ENCODE results near the gene IFRD2. TPM values are rescaled to one million over a fixed set of nuclear protein-coding genes. Genes with fewer than 3 reads are reported as not detected.

Gene IFRD2
- total and polyA plus RNA-seq, 2 of the 13 experiments (the other 11 are each of a cell fraction or from before 2014, with no cell fraction given), result 32.8 to 96.1 TPM

- peak; percentile 74 for TF ChIP-seq MNT (IDR thresholded peaks at IDR 0.05)
- TF ChIP-seq GTF2F1 (IDR thresholded peaks at IDR 0.05; ENCODE audit: low read length), result no peak
- peak; percentile 77 for TF ChIP-seq ASH2L (IDR thresholded peaks at IDR 0.05; ENCODE audit: insufficient read length, low read depth, low read length)
- TF ChIP-seq ZNF317 (CRISPR knock-in tag; IDR thresholded peaks at IDR 0.05), result no peak
- TF ChIP-seq MEIS2 (CRISPR knock-in tag; IDR thresholded peaks at IDR 0.05), result no peak; the same call in 1 of the 2 replicates
- TF ChIP-seq XRCC5 (optimal IDR thresholded peaks at IDR 0.05; ENCODE audit: low read length), result peak; percentile 86
- TF ChIP-seq RAD21 (CRISPR knock-in tag; IDR thresholded peaks at IDR 0.05), result peak; percentile 31; the same call in 1 of the 2 replicates
- peak; percentile 48; the same call in 1 of the 2 replicates for TF ChIP-seq SRY (CRISPR knock-in tag; IDR thresholded peaks at IDR 0.05)
- TF ChIP-seq CAMTA2 (CRISPR knock-in tag; IDR thresholded peaks at IDR 0.05; ENCODE audit: borderline replicate concordance), result no peak
- TF ChIP-seq TAF1 (CRISPR knock-in tag; IDR thresholded peaks at IDR 0.05), result peak; percentile 92
- TF ChIP-seq THAP7 (CRISPR knock-in tag; IDR thresholded peaks at IDR 0.05), result no peak
- TF ChIP-seq SSRP1 (CRISPR knock-in tag; IDR thresholded peaks at IDR 0.05), result peak; percentile 70; the same call in 1 of the 2 replicates
- peak; percentile 99 for TF ChIP-seq GMEB1 (CRISPR knock-in tag; IDR thresholded peaks at IDR 0.05; ENCODE audit: borderline replicate concordance)
- no peak for TF ChIP-seq RARG (CRISPR knock-in tag; IDR thresholded peaks at IDR 0.05; ENCODE audit: low read depth)
- peak; percentile 65; the same call in 1 of the 2 replicates for TF ChIP-seq ZNF709 (CRISPR knock-in tag; IDR thresholded peaks at IDR 0.05)
- no peak for TF ChIP-seq KIAA2018 (CRISPR knock-in tag; IDR thresholded peaks at IDR 0.05; ENCODE audit: borderline replicate concordance)
- no peak for TF ChIP-seq CEBPB (IDR thresholded peaks at IDR 0.05; ENCODE audit: borderline replicate concordance, low read depth, low read length)
Measured at GRCh38 chr3:50292159-50293078, at the start of gene IFRD2 (continued).

Measured in HepG2 (cell line).